KMS-11 (cell line): Measurements from ENCODE around the gene ESPNL.

Source experiments
- H2AFZ ChIP-seq: fragments of 200-600 bp; sonication (generic); 2 replicates; pipeline ENCODE4 v1.6.1; 2016; ENCODE audit warnings: antibody characterized with exemption, mixed run types, low read depth
- H3K27ac ChIP-seq: fragments of 200-600 bp; sonication (generic); 2 replicates; pipeline ENCODE4 v1.6.1; 2016; ENCODE audit warnings: mild to moderate bottlenecking, mixed run types
- H3K27me3 ChIP-seq: fragments of 200-600 bp; sonication (generic); 2 replicates; pipeline ENCODE4 v1.6.1; 2017; ENCODE audit warnings: mild to moderate bottlenecking, low read depth, mixed run types, moderate library complexity; ENCODE audit not compliant: insufficient read depth
- H3K36me3 ChIP-seq: fragments of 200-600 bp; sonication (generic); 2 replicates; pipeline ENCODE4 v1.6.1; 2017; ENCODE audit warnings: mild to moderate bottlenecking, mixed run types; ENCODE audit not compliant: insufficient read depth
- H3K4me1 ChIP-seq: fragments of 200-600 bp; sonication (generic); 2 replicates; pipeline ENCODE4 v1.6.1; 2016; ENCODE audit warnings: mild to moderate bottlenecking, low read depth, mixed run types; ENCODE audit not compliant: poor library complexity, severe bottlenecking
- H3K4me2 ChIP-seq: fragments of 200-600 bp; sonication (generic); 2 replicates; pipeline ENCODE4 v1.7.0; 2016; ENCODE audit warnings: mild to moderate bottlenecking, mixed run types
- H3K4me3 ChIP-seq: fragments of 200-600 bp; sonication (generic); IDR thresholded peaks from 2 replicates; pipeline ENCODE4 v1.6.1; 2017; ENCODE audit warnings: low read depth, low read length, mixed read lengths; ENCODE audit not compliant: insufficient read depth
- H3K79me2 ChIP-seq: fragments of 200-600 bp; sonication (generic); 2 replicates; pipeline ENCODE4 v1.6.1; 2016; ENCODE audit warnings: low read depth, mixed run types; ENCODE audit not compliant: insufficient read depth
- H3K9ac ChIP-seq: fragments of 200-600 bp; sonication (generic); 2 replicates; pipeline ENCODE4 v1.6.1; 2016; ENCODE audit warnings: mild to moderate bottlenecking, mixed run types
- H4K20me1 ChIP-seq: fragments of 200-600 bp; sonication (generic); 2 replicates; pipeline ENCODE4 v1.6.1; 2016; ENCODE audit warnings: mild to moderate bottlenecking, mixed run types; ENCODE audit not compliant: insufficient read depth
- TF ChIP-seq, protein P1 (sequence below): fragments of 200-600 bp; sonication (generic); conservative IDR thresholded peaks from 2 replicates; pipeline ENCODE4 v1.6.1; 2017; ENCODE audit warnings: low read depth, mild to moderate bottlenecking, antibody characterized with exemption, low read length, moderate library complexity, mixed read lengths

Gene ESPNL

GRCh38 chr2:238126338-238126737 lies 26.2 kb downstream of the ESPNL start:
- H3K27me3 ChIP-seq: peaks cover 2% of the 10 kb centered on the region; the same call in 1 of the 2 replicates
- no peak overlapping the region for H3K4me2 ChIP-seq
- H3K4me1 ChIP-seq: no peaks in the 10 kb centered on the region
- H3K9ac ChIP-seq: no peak overlapping the region
- no peaks in the 10 kb centered on the region for H4K20me1 ChIP-seq
- no peak overlapping the region for H2AFZ ChIP-seq
- no peaks in the 10 kb centered on the region for H3K36me3 ChIP-seq
- no peak overlapping the region for H3K27ac ChIP-seq
- H3K4me3 ChIP-seq: no peak overlapping the region
- TF ChIP-seq, protein P1, sequence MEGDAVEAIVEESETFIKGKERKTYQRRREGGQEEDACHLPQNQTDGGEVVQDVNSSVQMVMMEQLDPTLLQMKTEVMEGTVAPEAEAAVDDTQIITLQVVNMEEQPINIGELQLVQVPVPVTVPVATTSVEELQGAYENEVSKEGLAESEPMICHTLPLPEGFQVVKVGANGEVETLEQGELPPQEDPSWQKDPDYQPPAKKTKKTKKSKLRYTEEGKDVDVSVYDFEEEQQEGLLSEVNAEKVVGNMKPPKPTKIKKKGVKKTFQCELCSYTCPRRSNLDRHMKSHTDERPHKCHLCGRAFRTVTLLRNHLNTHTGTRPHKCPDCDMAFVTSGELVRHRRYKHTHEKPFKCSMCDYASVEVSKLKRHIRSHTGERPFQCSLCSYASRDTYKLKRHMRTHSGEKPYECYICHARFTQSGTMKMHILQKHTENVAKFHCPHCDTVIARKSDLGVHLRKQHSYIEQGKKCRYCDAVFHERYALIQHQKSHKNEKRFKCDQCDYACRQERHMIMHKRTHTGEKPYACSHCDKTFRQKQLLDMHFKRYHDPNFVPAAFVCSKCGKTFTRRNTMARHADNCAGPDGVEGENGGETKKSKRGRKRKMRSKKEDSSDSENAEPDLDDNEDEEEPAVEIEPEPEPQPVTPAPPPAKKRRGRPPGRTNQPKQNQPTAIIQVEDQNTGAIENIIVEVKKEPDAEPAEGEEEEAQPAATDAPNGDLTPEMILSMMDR: no peak
- no peaks in the 10 kb centered on the region for H3K79me2 ChIP-seq

GRCh38 chr2:238126775-238127164 lies 26.6 kb downstream of the ESPNL start:
- H3K27me3 ChIP-seq: peaks cover 2% of the 10 kb centered on the region; the same call in 1 of the 2 replicates
- H3K36me3 ChIP-seq: no peaks in the 10 kb centered on the region
- H4K20me1 ChIP-seq: no peaks in the 10 kb centered on the region
- no peak overlapping the region for H3K27ac ChIP-seq
- no peak overlapping the region for H3K4me3 ChIP-seq
- no peak overlapping the region for H3K9ac ChIP-seq
- H3K4me1 ChIP-seq: no peaks in the 10 kb centered on the region
- H2AFZ ChIP-seq: no peak overlapping the region
- no peak overlapping the region for H3K4me2 ChIP-seq
- TF ChIP-seq, protein P1: no peak
- no peaks in the 10 kb centered on the region for H3K79me2 ChIP-seq

- H2AFZ ChIP-seq: no peak overlapping the region
- no peak overlapping the region for H3K27ac ChIP-seq
- H3K27me3 ChIP-seq: peaks cover 2% of the 10 kb centered on the region; the same call in 1 of the 2 replicates
- H3K36me3 ChIP-seq: no peaks in the 10 kb centered on the region
- no peak overlapping the region for H3K4me2 ChIP-seq
- TF ChIP-seq, protein P1: no peak
- H3K79me2 ChIP-seq: no peaks in the 10 kb centered on the region
- no peak overlapping the region for H3K9ac ChIP-seq
- H3K4me1 ChIP-seq: no peaks in the 10 kb centered on the region
- H3K4me3 ChIP-seq: no peak overlapping the region
- H4K20me1 ChIP-seq: no peaks in the 10 kb centered on the region
These were observed 27.3 kb downstream of the ESPNL start for GRCh38 chr2:238127165-238128060.

GRCh38 chr2:238128061-238128440 lies 27.9 kb downstream of the ESPNL start:
- Histone ChIP-seq H4K20me1 (no peaks in the 10 kb centered on the region), H3K36me3 (no peaks in the 10 kb centered on the region), H3K4me1 (no peaks in the 10 kb centered on the region), H3K79me2 (no peaks in the 10 kb centered on the region), H3K4me2 (no peak overlapping the region), H3K27me3 (peaks cover 2% of the 10 kb centered on the region; the same call in 1 of the 2 replicates), H3K27ac (no peak overlapping the region), H3K9ac (no peak overlapping the region), H3K4me3 (no peak overlapping the region), H2AFZ (no peak overlapping the region)
- TF ChIP-seq, protein P1: no peak
